ENCODE results near the gene LYL1.

Gene LYL1

GRCh38 chr19:13127051-13127450 is 24.4 kb upstream of the LYL1 start:
- H3K27ac ChIP-seq (ENCODE audit: low read depth, low read length), result no peak overlapping the region
- no peaks in the 10 kb centered on the region for H3K27me3 ChIP-seq (ENCODE audit: control insufficient read depth in 1 of 2, insufficient read depth in 2 of 2, low read length in 2 of 2)
- no peaks in the 10 kb centered on the region for H3K36me3 ChIP-seq (ENCODE audit: insufficient read depth, low read length)
- H3K4me1 ChIP-seq (ENCODE audit: insufficient read depth, low read length), result no peaks in the 10 kb centered on the region
- no peaks in the 10 kb centered on the region for H3K9me3 ChIP-seq (ENCODE audit: low read length)
- no peak overlapping the region for H3K9ac ChIP-seq (ENCODE audit: low read length)
- H3K4me3 ChIP-seq (ENCODE audit: low read depth in 1 of 2, low read length in 2 of 2), result no peak overlapping the region

- H3K4me3 ChIP-seq (ENCODE audit: low read depth in 1 of 2, low read length in 2 of 2), result no peak overlapping the region
- no peak overlapping the region for H3K9ac ChIP-seq (ENCODE audit: low read length)
- H3K27ac ChIP-seq (ENCODE audit: low read depth, low read length), result no peak overlapping the region
- no peaks in the 10 kb centered on the region for H3K9me3 ChIP-seq (ENCODE audit: low read length)
- H3K4me1 ChIP-seq (ENCODE audit: insufficient read depth, low read length), result peaks cover 15% of the 10 kb centered on the region
- H3K27me3 ChIP-seq (ENCODE audit: control insufficient read depth in 1 of 2, insufficient read depth in 2 of 2, low read length in 2 of 2), result no peaks in the 10 kb centered on the region
- H3K36me3 ChIP-seq (ENCODE audit: insufficient read depth, low read length), result no peaks in the 10 kb centered on the region
Measured at GRCh38 chr19:13122980-13123957, 20.6 kb upstream of the LYL1 start.

- H3K4me3 ChIP-seq (ENCODE audit: low read depth in 1 of 2, low read length in 2 of 2), result no peak overlapping the region
- no peak overlapping the region for H3K27ac ChIP-seq (ENCODE audit: low read depth, low read length)
- H3K4me1 ChIP-seq (ENCODE audit: insufficient read depth, low read length), result peaks cover 19% of the 10 kb centered on the region
- no peaks in the 10 kb centered on the region for H3K36me3 ChIP-seq (ENCODE audit: insufficient read depth, low read length)
- no peaks in the 10 kb centered on the region for H3K27me3 ChIP-seq (ENCODE audit: control insufficient read depth in 1 of 2, insufficient read depth in 2 of 2, low read length in 2 of 2)
- H3K9ac ChIP-seq (ENCODE audit: low read length), result no peak overlapping the region
- H3K9me3 ChIP-seq (ENCODE audit: low read length), result no peaks in the 10 kb centered on the region
Measured at GRCh38 chr19:13122275-13122878, 19.7 kb upstream of the LYL1 start.

GRCh38 chr19:13121551-13122274 is 19.1 kb upstream of the LYL1 start:
- no peaks in the 10 kb centered on the region for H3K27me3 ChIP-seq (ENCODE audit: control insufficient read depth in 1 of 2, insufficient read depth in 2 of 2, low read length in 2 of 2)
- peaks cover 23% of the 10 kb centered on the region for H3K4me1 ChIP-seq (ENCODE audit: insufficient read depth, low read length)
- H3K4me3 ChIP-seq (ENCODE audit: low read depth in 1 of 2, low read length in 2 of 2), result no peak overlapping the region
- no peak overlapping the region for H3K9ac ChIP-seq (ENCODE audit: low read length)
- H3K27ac ChIP-seq (ENCODE audit: low read depth, low read length), result no peak overlapping the region
- no peaks in the 10 kb centered on the region for H3K36me3 ChIP-seq (ENCODE audit: insufficient read depth, low read length)
- no peaks in the 10 kb centered on the region for H3K9me3 ChIP-seq (ENCODE audit: low read length)

- no peak overlapping the region for H3K27ac ChIP-seq (ENCODE audit: low read depth, low read length)
- peaks cover 26% of the 10 kb centered on the region for H3K4me1 ChIP-seq (ENCODE audit: insufficient read depth, low read length)
- no peaks in the 10 kb centered on the region for H3K36me3 ChIP-seq (ENCODE audit: insufficient read depth, low read length)
- no peak overlapping the region for H3K4me3 ChIP-seq (ENCODE audit: low read depth in 1 of 2, low read length in 2 of 2)
- no peak overlapping the region for H3K9ac ChIP-seq (ENCODE audit: low read length)
- H3K27me3 ChIP-seq (ENCODE audit: control insufficient read depth in 1 of 2, insufficient read depth in 2 of 2, low read length in 2 of 2), result no peaks in the 10 kb centered on the region
- no peaks in the 10 kb centered on the region for H3K9me3 ChIP-seq (ENCODE audit: low read length)
Measured at GRCh38 chr19:13120817-13121216, 18.2 kb upstream of the LYL1 start.

- no peaks in the 10 kb centered on the region for H3K9me3 ChIP-seq (ENCODE audit: low read length)
- H3K27me3 ChIP-seq (ENCODE audit: control insufficient read depth in 1 of 2, insufficient read depth in 2 of 2, low read length in 2 of 2), result no peaks in the 10 kb centered on the region
- H3K27ac ChIP-seq (ENCODE audit: low read depth, low read length), result no peak overlapping the region
- no peak overlapping the region for H3K9ac ChIP-seq (ENCODE audit: low read length)
- peak overlapping the region in 1 of 2 donors; percentile 14 for H3K4me3 ChIP-seq (ENCODE audit: low read depth in 1 of 2, low read length in 2 of 2)
- H3K4me1 ChIP-seq (ENCODE audit: insufficient read depth, low read length), result peaks cover 31% of the 10 kb centered on the region
- H3K36me3 ChIP-seq (ENCODE audit: insufficient read depth, low read length), result peaks cover 3% of the 10 kb centered on the region
Measured at GRCh38 chr19:13120031-13120430, 17.4 kb upstream of the LYL1 start.

GRCh38 chr19:13119627-13120026 is 17.0 kb upstream of the LYL1 start:
- H3K27ac ChIP-seq (ENCODE audit: low read depth, low read length), result no peak overlapping the region
- H3K27me3 ChIP-seq (ENCODE audit: control insufficient read depth in 1 of 2, insufficient read depth in 2 of 2, low read length in 2 of 2), result no peaks in the 10 kb centered on the region
- peak overlapping the region; percentile 49 for H3K9ac ChIP-seq (ENCODE audit: low read length)
- peaks cover 6% of the 10 kb centered on the region for H3K36me3 ChIP-seq (ENCODE audit: insufficient read depth, low read length)
- H3K9me3 ChIP-seq (ENCODE audit: low read length), result no peaks in the 10 kb centered on the region
- peaks cover 31% of the 10 kb centered on the region for H3K4me1 ChIP-seq (ENCODE audit: insufficient read depth, low read length)
- peak overlapping the region in 1 of 2 donors; percentile 68 for H3K4me3 ChIP-seq (ENCODE audit: low read depth in 1 of 2, low read length in 2 of 2)

- peaks cover 6% of the 10 kb centered on the region for H3K36me3 ChIP-seq (ENCODE audit: insufficient read depth, low read length)
- peaks cover 31% of the 10 kb centered on the region for H3K4me1 ChIP-seq (ENCODE audit: insufficient read depth, low read length)
- peak overlapping the region; percentile 49 for H3K9ac ChIP-seq (ENCODE audit: low read length)
- peak overlapping the region; percentile 71 for H3K27ac ChIP-seq (ENCODE audit: low read depth, low read length)
- H3K4me3 ChIP-seq (ENCODE audit: low read depth in 1 of 2, low read length in 2 of 2), result peak overlapping the region; percentile 68 to 90
- H3K9me3 ChIP-seq (ENCODE audit: low read length), result no peaks in the 10 kb centered on the region
- no peaks in the 10 kb centered on the region for H3K27me3 ChIP-seq (ENCODE audit: control insufficient read depth in 1 of 2, insufficient read depth in 2 of 2, low read length in 2 of 2)
Measured at GRCh38 chr19:13118424-13119193, 16.0 kb upstream of the LYL1 start.

GRCh38 chr19:13117772-13118423 is 15.2 kb upstream of the LYL1 start, which contains the start of gene NACC1:
TSS of gene NACC1 (plus strand) at chr19:13118264. CDS start at chr19:13135208, 16,944 bp downstream.
- Histone ChIP-seq H3K4me1 (ENCODE audit: insufficient read depth, low read length) (peaks cover 31% of the 10 kb centered on the region), H3K27me3 (ENCODE audit: control insufficient read depth in 1 of 2, insufficient read depth in 2 of 2, low read length in 2 of 2) (no peaks in the 10 kb centered on the region), H3K36me3 (ENCODE audit: insufficient read depth, low read length) (peaks cover 6% of the 10 kb centered on the region), H3K9me3 (ENCODE audit: low read length) (no peaks in the 10 kb centered on the region), H3K9ac (ENCODE audit: low read length) (peak within 1 kb of the TSS; percentile 49), H3K27ac (ENCODE audit: low read depth, low read length) (peak within 1 kb of the TSS; percentile 81), H3K4me3 (ENCODE audit: low read depth in 1 of 2, low read length in 2 of 2) (peak within 1 kb of the TSS; percentile 90 to 92)

GRCh38 chr19:13117176-13117771 is 14.6 kb upstream of the LYL1 start:
- H3K9ac ChIP-seq (ENCODE audit: low read length), result no peak overlapping the region
- no peaks in the 10 kb centered on the region for H3K9me3 ChIP-seq (ENCODE audit: low read length)
- peaks cover 31% of the 10 kb centered on the region for H3K4me1 ChIP-seq (ENCODE audit: insufficient read depth, low read length)
- peaks cover 6% of the 10 kb centered on the region for H3K36me3 ChIP-seq (ENCODE audit: insufficient read depth, low read length)
- peak overlapping the region; percentile 81 for H3K27ac ChIP-seq (ENCODE audit: low read depth, low read length)
- H3K4me3 ChIP-seq (ENCODE audit: low read depth in 1 of 2, low read length in 2 of 2), result peak overlapping the region; percentile 76 to 92
- no peaks in the 10 kb centered on the region for H3K27me3 ChIP-seq (ENCODE audit: control insufficient read depth in 1 of 2, insufficient read depth in 2 of 2, low read length in 2 of 2)

Data from muscle layer of colon (tissue), 2 donors.